GM10266 (cell line): ENCODE measurements around the gene DPPA2.

ENCODE experiments used
- DNase-seq: peaks from one replicate; pipeline ENCODE4 v3.0.0; 2012; ENCODE audit errors: extremely low spot score
- CTCF ChIP-seq: IDR thresholded peaks from 2 replicates; pipeline ENCODE4 v1.5.1; 2012; ENCODE audit warnings: mild to moderate bottlenecking, low read depth; ENCODE audit not compliant: control insufficient read depth, insufficient read depth; ENCODE audit errors: missing control alignments

The DPPA2 gene

DNA sequence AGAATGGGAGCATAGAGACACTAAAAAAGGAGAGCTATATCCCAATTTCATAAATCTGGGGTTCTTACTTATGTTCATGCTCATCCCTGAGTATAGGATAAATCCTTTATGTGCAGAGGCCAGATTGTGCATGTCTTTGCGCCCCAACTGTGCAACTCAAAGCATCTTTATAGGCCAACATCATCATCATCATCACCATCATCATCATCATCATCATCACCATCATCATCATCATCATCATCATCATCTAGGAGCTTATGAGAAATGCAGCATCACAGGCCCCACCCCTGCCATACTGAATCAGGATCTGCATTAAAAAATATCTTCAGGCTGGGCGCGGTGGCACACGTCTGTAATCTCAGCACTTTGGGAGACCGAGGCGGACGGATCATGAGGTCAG lies 45.5 kb downstream of the DPPA2 start:
- no peak for TF ChIP-seq CTCF
- DNase-seq: no peak

DNA sequence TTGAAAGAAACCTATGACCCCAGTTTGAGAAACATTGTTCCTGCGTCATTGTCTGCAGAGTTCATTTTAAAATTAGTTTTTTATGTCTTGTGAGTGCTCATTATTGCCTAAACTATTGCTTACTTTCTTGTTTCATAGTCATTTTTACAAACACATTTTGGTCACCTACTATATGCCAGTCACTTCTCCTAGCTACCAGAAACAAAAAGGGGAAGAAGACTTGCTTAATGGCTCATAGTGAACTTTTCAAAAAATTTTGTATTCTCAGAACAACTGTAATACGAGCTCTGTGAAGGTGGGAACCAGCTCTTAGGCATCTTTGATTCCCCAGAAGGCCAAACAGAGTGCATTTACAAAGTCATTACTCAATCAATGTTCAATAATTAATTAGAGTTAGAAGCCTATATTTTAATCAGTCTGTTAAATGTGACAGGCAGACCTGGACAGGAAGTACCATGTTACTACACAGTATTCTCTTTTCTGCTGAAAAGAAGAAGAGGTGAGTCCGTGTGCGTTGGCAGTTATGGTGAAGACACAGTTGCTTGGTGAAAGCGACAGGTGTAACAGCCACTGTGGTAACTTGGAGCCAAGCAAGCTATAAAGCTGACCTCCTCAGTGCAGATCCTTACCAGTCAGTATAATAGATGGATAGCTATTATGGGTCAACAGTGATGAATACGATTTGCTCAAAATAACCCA lies 46.6 kb downstream of the DPPA2 start:
- DNase-seq: no peak
- no peak for TF ChIP-seq CTCF

DNA sequence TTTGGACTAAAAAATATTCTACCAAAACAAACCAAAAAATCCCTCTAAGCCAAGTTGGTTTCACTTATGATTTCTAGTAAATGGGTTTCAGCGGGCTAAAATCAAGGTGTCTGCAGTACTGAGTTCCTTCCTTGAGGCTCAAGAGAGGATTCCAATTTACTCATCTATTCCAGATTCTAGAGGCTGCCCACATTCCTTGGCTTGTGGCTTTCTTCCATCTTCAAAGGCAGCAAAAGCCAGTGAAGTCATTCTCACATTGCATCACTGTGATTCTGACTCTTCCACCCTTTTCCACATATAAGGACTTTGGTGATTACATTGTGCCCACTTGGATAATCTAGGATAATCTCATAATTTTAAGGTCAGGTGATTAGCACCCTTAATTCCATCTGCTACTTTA lies 48.1 kb downstream of the DPPA2 start:
- no peak for DNase-seq

DNA sequence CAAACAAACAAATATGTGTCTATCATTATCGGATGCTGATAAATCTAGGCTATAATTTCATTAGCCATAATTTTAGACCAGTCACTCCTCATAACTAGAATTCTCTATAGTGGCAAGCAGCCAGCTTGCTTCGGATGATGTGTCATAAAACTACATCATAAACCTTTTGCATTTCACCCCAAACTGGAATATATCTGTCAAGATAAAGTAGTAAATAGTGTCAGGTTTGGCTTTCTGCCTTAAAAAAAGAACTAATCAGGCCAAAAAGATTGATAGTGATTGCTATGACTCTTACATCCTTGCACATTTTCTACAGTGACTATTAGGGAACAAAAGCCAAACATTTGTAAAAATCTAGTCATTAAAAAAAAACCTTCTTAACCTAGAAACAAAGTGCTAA lies 51.0 kb downstream of the DPPA2 start:
- DNase-seq: no peak
- no peak for TF ChIP-seq CTCF

More for the DNA sequence above, 48.1 kb downstream of the DPPA2 start:
- no peak for TF ChIP-seq CTCF

- TF ChIP-seq CTCF: no peak
- no peak for DNase-seq
These were observed 59.0 kb downstream of the DPPA2 start for GRCh38 chr3:109257269-109257668.

GRCh38 chr3:109254770-109255169 lies 61.5 kb downstream of the DPPA2 start:
- TF ChIP-seq CTCF: no peak
- no peak for DNase-seq

DNA sequence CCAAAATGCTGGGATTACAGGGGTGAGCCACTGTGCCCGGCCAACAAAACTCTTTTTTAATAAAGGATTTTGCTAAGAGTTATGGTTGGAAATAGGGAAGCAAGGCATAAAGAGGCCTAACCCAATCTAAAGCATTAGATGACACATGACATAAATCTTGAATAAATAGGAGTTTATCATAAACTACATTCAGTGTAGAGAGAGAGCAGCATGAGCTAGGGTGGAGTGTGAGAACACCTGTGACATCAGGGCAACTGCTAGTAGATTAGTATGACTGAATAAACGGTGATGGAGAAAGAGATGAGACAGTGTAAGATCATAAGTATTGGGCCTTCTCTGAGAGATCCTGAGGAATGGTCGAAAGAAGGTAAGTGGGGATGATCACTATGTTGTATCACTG lies 63.7 kb downstream of the DPPA2 start:
- DNase-seq: no peak
- TF ChIP-seq CTCF: no peak
